ENCODE results near the gene TGM4.

Gene TGM4

DNA sequence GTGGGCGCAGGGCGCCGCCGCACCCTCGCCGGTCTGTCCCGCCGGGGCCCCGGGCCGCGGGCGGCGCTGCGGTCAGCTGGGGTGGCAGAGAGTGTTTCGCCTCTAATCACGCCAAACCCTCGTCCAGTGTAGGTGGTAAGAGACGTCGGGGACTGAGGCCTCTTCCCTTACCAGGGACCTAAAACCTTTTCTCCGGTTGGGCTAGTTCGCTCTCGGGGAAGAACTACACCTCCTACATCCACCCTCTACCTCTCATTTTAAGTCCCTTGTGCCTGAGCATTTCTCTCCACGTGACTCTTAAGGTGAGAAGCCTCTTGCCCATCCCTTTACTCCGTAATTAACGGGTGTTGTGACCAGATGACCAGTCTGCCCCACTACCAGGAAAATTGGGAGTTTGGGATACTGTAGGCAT lies 12.2 kb upstream of the TGM4 start:
- peak overlapping the region; percentile 81 for H3K4me3 ChIP-seq
- TF ChIP-seq CTCF (IDR thresholded peaks at IDR 0.05): no peak
- peak overlapping the region; percentile 89 to 92 for H3K27ac ChIP-seq
- DNase-seq (ENCODE audit: low spot score): no peak

- Histone ChIP-seq H3K27ac (no peak overlapping the region), H3K4me3 (no peak overlapping the region)
- no peak for DNase-seq (ENCODE audit: low spot score)
- TF ChIP-seq CTCF (IDR thresholded peaks at IDR 0.05): no peak
These were observed 9.0 kb upstream of the TGM4 start for GRCh38 chr3:44865272-44866035.

- H3K27ac ChIP-seq: no peak overlapping the region
- no peak overlapping the region for H3K4me3 ChIP-seq
- DNase-seq (ENCODE audit: low spot score): no peak
- TF ChIP-seq CTCF (IDR thresholded peaks at IDR 0.05): no peak
These were observed 6.8 kb upstream of the TGM4 start for GRCh38 chr3:44867421-44868111.

- no peak for TF ChIP-seq CTCF (IDR thresholded peaks at IDR 0.05)
- Histone ChIP-seq H3K27ac (no peak overlapping the region), H3K4me3 (no peak overlapping the region)
- no peak for DNase-seq (ENCODE audit: low spot score)
These were observed 3.9 kb upstream of the TGM4 start for GRCh38 chr3:44870375-44871061.

DNA sequence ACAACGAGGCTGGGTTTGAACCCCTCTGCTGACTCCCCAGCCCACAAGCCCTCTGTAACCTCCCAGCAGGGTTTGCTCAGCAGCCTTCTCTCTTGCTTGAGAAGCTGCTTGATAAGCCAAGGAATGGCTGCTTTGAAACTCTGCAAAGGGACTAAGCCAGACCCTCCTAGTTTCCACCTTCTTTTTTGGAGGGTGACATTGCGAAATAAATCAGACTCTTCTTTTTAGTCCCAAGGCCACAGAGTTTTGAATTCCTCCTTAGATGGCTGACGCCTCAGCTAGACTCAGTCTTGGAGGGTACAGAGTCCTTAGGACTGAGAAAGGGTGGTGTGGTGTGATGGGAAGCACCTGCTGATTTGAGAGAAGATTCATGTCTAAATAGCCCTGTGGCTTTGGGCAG lies 1.2 kb downstream of the TGM4 start:
- H3K27ac ChIP-seq: no peak overlapping the region
- TF ChIP-seq CTCF (IDR thresholded peaks at IDR 0.05): no peak
- no peak for DNase-seq (ENCODE audit: low spot score)
- no peak overlapping the region for H3K4me3 ChIP-seq

- no peak for TF ChIP-seq CTCF (IDR thresholded peaks at IDR 0.05)
- H3K27ac ChIP-seq: no peak overlapping the region
- DNase-seq (ENCODE audit: low spot score): no peak
- H3K4me3 ChIP-seq: no peak overlapping the region
These were observed 2.9 kb downstream of the TGM4 start for GRCh38 chr3:44877333-44877732.

Data from coronary artery (tissue), 2 donors.